CD4-positive, alpha-beta T cell treated with Interleukin-12 subunit alpha and Interleukin-12 subunit beta, for 1 hour (primary cell): ENCODE data around the gene NDC80.
"Not testable (repeated sequence)": the region's sequence is repeated elsewhere in the genome, so short reads cannot be mapped to it uniquely, and the experiment has no call there.

Experiments
- DNase-seq: peaks from one replicate; pipeline ENCODE4 v3.0.0-alpha.2; 2020

NDC80 gene

GRCh38 chr18:2635586-2635985 lies 64.2 kb downstream of the NDC80 start:
- no peak for DNase-seq

GRCh38 chr18:2636126-2636631 lies 64.8 kb downstream of the NDC80 start:
- DNase-seq: no peak

GRCh38 chr18:2641638-2642037 lies 70.3 kb downstream of the NDC80 start:
- peak; percentile 66 for DNase-seq

DNA sequence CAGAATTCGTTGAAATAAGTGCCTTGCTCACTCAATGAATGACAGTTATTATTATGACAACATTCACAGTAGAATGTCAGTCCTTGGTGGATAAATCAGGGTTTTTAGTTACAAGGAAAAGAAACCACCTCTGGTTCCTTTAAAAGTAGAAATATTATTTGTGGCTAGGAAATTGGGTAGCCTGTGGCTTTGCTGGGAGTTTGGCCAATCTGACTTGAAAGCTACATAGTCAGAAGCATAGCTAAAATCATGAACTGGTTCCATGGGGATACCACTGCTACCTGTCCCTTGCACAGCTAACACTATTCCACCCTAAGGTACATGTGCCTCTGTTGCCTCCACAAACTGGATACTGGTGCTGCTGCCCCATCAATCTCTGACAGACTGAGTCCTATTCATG lies 71.4 kb downstream of the NDC80 start:
- no peak for DNase-seq

GRCh38 chr18:2644535-2644934 lies 73.2 kb downstream of the NDC80 start:
- DNase-seq: peak; percentile 37

GRCh38 chr18:2651981-2652380 lies 80.6 kb downstream of the NDC80 start:
- no peak for DNase-seq

DNA sequence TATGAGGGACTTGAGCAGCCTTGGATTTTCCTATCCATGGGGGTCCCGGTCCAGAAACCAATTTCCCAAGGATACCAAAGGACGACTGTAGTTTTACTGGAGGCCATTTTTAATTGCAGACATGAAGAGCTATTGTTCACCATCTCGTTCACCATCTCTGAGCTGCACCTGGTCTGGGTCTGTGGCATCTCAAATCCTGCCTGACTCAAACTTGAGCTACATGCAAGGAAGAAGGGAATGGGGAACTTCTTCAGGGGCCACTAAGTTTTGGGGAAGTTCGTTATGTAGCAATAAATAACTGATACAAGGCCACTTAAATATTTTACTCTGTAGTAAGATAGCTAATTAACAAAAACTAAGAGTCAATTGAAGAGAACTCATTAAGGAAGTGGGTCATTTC lies 82.1 kb downstream of the NDC80 start:
- DNase-seq: no peak

GRCh38 chr18:2654169-2654927 lies 83.0 kb downstream of the NDC80 start:
- no peak for DNase-seq

DNA sequence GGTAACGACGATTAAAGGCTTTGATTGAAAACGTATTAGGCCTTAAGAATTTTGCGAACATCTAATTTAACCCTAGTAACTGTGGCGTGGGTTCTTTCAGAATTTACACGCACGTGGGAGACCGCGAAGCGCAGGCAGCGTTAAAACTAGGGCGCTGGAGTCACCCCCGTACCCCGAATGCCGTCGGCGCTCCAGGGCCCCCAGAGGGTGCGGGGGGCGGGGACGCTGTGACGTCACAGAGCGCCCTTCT lies 83.5 kb downstream of the NDC80 start:
- DNase-seq: peak; percentile 88

DNA sequence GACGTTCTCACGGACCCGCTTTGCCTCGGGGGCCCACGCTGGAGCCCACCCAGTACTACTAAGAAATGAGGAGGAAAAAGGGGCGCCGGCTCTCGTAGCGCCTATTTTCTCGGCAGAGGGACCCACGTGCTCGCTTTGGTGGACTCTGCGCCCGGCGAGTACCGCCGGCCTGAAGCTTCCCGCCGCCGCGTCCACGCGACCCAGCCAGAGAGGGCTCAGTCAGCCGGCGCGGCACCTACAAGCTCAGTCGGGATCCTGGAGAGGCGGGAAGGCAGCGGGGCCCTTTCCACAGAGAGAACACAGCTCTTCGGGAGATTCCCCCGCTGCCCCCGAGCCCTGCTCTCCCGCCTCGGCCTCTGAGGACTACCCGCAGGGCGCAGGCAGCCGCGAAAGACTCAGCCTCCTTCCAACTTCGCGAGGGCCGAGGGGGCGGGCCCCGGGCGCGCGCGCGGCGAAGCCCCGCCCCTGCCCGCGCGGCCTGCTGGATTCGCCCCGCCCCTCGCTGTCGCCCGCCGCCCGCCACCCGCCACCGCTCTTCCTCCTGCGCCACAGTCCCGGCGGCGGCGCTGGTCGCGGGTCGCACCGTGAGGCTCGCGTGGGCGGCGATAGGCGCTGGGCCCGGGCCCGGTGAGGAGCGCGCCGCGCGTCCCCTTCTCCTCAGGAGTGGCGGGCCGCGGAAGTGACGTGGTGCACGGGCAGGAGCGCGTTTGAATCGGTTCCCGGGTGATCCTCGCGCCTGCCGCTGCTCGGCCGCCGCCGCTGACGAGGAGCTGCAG lies 84.0 kb downstream of the NDC80 start, which contains the start of gene SMCHD1:
SMCHD1 (plus strand) TSS at position 549 of the 776 bp plus-strand sequence. CDS start 350 bp downstream, outside the sequence.
- peak; percentile 93 for DNase-seq

DNA sequence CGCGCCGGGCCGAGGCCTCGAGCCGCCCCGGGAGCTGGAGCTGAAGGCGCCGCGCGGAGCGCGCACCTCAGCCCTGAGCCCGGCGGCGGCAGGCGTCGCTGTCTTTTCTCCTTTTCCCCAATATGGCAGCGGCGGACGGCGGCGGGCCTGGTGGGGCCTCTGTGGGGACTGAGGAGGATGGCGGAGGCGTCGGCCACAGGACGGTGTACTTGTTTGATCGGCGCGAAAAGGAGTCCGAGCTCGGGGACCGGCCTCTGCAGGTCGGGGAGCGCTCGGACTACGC lies 84.5 kb downstream of the NDC80 start:
- no peak for DNase-seq

- peak; percentile 67 for DNase-seq
These were observed 85.1 kb downstream of the NDC80 start for GRCh38 chr18:2656237-2656980.

- no peak for DNase-seq
These were observed 85.7 kb downstream of the NDC80 start for GRCh38 chr18:2656981-2657512.

- DNase-seq: peak; percentile 53
These were observed 86.6 kb downstream of the NDC80 start for GRCh38 chr18:2657788-2658458.

DNA sequence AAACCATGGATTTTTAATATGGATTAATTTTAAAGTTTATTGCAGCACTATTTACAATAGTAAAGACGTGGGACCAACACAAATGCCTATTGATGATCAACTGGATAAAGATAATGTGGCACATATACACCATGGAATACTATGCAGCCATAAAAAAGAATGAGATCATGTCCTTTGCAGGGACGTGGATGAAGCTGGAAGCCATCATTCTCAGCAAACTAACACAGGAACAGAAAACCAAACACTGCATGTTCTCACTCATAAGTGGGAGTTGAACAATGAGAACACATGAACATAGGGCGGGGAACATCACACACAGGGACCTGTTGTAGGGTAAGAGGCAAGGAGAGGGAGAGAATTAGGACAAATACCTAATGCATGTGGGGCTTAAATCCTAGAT lies 89.5 kb downstream of the NDC80 start:
- not testable (repeated sequence) for DNase-seq

DNA sequence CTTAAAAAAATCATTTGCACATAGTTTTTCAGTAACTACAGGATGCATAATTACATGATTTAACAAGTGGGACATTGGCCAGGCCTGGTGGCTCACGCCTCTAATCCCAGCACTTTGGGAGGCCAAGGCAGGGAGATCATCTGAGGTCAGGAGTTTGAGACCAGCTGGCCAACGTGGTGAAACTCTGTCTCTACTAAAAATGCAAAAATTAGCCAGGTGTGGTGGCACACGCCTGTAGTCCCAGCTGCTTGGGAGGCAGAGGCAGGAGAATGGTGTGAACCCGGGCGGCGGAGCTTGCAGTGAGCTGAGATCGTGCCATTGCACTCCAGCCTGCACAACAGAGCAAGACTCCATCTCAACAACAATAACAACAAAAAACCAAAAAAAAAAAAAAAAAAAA lies 90.9 kb downstream of the NDC80 start:
- DNase-seq: not testable (repeated sequence)

DNA sequence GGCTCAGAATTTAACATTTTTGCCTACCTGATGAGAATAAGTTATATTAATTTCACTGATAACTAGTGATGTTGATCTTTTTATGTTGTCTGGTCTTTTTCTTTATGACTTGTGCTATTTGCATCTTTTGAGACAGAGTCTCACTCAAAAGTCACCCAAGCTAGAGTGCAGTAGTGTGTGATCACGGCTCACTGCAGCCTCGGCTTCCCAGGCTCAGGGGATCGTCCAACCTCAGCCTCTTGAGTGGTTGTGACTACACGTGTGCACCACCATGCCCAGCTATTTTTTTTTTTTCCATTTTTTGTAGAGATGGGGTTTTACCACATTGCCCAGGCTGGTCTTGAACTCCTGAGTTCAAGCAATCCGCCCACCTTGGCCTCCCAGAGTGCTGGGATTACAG lies 91.6 kb downstream of the NDC80 start:
- no peak for DNase-seq
